Fibroblast of skin of back (primary cell): ENCODE results near the gene LSM3. TPM values are rescaled to one million over a fixed set of nuclear protein-coding genes. Genes with fewer than 3 reads are reported as not detected.

Source experiments
- DNase-seq: peaks from one replicate; pipeline ENCODE4 v3.0.0-alpha.2; 2013
- polyA plus RNA-seq, 2 experiments: library from polyadenylated mRNA; unstranded; fragments of 120-200 nt; gene quantifications; one replicate each; pipeline ENCODE4 v1.2.1, GENCODE V29; 2013; ENCODE audit not compliant: insufficient read length in 2 of 2

LSM3 gene
- polyA plus RNA-seq (2013, experiment 1 of 2; ENCODE audit: insufficient read length): 14.0 TPM
- polyA plus RNA-seq (2013, experiment 2 of 2; ENCODE audit: insufficient read length): 8.3 TPM

DNA sequence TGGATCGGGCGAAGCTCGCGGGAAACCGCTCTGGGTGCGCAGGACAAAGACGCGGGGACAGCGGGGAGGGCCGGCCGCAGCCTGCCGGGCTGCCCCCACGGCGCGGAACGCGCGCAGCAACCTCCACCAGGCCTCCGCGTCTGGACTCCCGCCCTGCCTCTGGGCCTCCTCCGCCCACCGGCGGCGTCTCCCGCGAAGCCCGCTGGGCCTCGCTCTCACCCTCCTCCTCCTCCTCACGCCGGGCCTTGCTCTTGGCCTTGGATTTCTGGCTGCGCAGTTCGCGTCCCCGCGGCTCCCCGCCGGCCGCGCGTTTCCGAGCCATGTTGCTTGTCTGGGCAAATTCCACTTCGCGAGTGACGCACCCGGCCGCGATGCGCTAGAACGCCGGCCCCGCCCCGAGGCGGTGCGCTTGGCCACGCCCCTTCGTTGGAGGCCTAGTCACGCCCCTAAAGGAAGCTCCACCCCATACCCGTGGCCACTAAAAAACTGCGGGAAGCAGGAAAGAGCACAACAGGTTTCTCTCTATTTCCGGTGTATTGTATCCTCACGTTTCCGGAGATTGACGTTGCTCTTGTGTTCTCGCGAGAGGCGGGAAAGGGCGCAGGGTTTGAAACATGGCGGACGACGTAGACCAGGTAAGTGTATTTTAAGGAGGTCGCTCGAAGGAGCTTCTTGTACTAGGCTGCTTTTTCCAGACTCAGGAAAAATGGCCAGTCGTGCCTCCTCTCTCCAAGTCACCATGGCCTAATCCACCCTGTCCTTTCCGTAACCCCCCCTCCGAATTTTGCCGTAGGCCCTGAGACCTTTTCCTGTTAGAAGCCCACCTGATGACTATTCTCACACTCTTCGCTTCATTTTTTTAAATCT lies at the start of gene LSM3, which contains the start of gene XPC:
TSS of gene LSM3 (plus strand) at position 571 of the 867 bp plus-strand sequence. CDS start at position 615, 44 bp downstream.
TSS of gene XPC (minus strand) at position 355 of the 867 bp plus-strand sequence. CDS start at position 322, 33 bp downstream.
- peak; percentile 99 for DNase-seq

DNA sequence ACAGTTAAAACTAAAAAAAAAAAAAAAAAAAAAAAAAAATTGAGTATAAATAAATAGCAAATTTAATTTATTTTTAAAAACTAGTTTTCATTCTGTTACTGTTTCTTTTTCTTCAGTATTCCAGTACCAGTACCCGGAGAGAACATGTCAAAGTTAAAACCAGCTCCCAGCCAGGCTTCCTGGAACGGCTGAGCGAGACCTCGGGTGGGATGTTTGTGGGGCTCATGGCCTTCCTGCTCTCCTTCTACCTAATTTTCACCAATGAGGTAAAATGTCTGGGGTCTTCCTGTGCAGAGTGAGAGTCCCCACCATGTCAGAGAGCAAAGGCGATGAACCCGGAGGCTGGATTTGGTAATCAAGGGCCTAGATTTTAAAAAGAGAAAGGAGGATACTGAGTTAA lies 49.3 kb upstream of the LSM3 start:
- no peak for DNase-seq

DNA sequence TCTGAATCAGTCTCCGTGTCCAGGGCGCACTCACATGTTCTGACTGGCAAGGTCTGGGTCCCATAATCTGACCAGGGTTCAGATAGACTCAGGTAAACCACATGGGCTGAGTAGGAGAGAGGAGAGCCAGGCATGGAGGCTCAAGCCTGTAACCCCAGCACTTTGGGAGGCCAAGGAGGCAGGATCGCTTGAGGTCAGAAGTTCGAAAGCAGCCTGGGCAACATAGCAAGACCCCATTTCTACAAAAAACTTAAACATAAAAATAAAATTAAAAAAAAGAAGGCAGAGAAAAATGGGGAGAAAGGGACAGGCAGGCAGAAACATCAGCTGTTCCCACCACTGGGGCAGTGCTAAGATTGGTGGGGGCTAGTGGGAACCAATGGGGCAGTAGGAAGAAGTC lies 48.4 kb upstream of the LSM3 start:
- no peak for DNase-seq

DNA sequence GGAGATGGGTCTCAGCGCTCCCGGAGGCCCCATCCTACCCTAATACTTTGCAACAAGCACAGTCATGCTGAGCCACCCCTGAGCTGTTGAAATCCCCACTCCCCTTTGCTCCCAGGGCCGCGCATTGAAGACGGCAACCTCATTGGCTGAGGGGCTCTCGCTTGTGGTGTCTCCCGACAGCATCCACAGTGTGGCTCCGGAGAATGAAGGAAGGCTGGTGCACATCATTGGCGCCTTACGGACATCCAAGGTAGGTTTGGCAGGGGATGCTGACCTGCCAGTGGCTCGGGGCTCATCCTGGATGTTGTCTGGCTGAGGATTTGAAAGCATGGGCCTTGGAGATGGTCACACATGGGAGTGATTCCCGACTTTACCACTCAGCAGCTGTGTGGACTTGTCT lies 47.9 kb upstream of the LSM3 start:
- DNase-seq: no peak

DNA sequence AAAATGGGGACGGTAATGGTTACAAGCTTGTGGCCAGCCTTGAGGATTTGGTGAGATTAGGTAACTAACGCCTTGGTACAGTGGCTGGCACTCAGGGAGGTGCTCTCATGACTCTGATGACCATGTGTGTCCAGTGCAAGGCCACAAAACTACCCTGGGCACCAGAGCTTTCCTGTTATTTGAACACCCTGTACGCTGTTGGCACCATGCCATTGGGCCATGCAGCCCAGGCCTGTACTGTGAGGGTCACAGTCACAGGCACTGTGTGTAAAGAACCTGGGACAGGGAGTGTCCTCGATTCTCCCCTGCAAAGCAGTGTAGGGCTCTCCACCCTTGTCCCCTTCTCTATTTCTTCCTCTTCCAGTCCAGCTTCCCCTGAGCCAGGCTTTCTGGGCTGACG lies 47.5 kb upstream of the LSM3 start:
- DNase-seq: no peak

DNA sequence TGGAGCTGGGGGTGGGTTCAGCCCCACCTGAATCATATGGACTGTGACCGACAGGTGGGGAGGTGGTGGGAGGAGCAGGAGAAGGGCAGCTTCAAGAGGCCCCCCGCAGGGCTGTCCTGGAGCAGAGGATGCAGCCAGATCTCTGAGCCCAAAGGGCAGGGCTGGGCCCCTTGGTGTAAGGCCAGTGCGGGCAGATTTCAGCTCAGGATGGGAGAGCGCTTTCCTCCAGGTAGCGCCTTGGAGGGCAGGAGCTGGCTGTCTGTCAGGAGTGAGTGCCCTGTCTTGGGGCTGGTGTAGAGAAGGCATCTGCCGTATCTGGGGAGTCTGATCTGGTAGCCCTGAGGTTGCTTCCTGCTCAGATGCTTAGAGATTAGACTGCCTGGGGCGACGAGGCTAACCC lies 46.5 kb upstream of the LSM3 start:
- DNase-seq: no peak

DNA sequence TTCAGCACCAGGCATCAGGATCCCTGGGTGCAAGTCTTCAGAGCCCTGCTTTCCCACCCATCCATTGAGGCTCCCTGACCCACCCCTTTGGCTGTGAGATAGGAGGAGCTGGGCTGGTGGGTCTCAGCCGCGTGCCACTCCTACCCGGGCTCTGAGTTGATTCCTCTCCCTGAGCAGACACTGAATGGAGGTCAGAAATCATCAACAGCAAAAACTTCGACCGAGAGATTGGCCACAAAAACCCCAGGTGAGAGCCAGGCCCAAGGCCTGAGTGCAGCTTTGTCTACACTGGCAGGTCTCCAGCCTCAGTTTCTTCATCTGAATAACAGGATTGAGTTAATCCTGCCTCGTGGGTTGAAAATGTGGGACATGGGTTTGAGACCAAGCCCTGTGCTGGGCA lies 45.9 kb upstream of the LSM3 start:
- no peak for DNase-seq

DNA sequence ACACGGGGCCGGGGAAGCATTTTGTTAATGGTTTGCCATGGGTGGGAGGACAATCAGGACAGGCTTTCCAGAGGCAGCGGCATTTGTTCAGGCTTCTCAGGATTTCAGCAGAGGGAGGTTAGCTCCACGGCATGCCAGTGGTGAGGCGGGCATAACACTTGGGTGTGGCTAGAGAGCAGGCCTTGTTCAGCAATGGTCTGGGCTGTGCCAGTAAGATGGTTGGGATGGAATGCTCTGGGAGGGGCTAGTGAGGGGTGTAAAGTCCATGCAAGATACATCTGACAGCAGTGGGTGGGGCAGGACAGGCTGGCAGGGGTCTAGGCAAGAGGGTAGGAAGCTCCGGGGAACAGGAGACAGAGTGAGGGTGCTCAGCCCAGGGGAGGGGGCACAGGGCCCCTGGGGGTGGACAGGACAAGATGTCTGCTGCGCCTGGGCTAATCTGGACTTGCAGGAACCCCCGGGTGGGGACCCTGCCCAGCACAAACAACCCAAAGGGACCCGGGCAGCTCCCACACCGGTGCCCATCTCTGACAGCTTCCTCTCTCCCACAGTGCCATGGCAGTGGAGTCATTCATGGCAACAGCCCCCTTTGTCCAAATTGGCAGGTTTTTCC lies 45.3 kb upstream of the LSM3 start:
- no peak for DNase-seq

DNA sequence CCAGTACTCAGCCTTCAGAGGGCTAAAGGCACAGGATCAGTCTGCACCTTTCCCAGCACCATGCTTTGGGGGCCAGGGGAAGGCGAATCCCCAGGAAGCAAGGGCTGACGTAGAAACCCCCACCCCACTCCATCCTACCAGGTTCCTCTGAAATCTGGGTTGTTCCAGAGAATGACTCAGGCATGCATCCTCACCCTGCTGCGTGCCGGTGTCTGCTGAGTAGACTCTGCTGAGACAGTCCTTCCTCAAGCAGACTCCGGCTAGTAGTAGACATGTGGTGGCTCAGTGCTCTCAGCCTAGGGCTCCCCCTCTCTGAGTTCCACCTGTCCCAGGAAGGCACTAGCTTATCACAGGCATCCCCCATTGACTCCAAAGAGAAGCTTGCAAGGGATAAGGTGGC lies 44.7 kb upstream of the LSM3 start:
- DNase-seq: no peak

DNA sequence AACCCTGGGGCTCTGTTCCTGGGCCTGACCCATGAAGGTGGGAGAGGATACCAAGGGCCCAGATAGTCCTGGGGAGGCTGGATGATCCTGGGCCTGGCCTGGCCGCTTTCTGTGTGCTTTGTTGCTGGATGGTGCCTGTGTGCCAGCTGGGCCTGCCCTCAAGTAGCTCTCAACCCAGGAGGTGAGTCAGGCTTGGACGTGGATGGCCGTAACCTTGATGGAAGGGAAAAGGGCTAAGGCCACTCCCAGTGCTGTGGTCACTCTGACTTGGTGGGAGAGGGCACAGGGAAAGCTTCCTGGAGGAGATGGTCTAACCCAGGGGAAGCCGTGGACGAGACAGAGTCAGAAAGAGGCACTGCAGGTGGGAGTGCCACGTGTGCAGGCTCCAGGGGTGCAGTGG lies 44.3 kb upstream of the LSM3 start:
- DNase-seq: no peak

DNA sequence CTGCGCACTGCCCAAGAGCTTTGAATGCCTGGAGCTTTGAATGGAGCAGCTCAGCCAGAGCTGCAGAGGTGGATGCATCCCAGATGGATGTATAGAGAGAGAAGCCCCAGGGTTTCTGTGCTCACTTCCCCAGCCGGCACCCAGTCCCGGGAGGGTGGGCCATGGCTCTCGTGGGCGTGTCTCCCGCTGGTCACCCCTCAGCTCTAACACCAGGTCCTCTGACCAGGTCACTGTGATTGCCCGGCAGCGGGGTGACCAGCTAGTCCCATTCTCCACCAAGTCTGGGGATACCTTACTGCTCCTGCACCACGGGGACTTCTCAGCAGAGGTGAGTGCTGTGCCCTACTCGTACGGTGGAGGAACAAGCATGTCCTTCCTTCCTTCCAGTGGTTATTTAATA lies 43.0 kb upstream of the LSM3 start:
- DNase-seq: no peak

DNA sequence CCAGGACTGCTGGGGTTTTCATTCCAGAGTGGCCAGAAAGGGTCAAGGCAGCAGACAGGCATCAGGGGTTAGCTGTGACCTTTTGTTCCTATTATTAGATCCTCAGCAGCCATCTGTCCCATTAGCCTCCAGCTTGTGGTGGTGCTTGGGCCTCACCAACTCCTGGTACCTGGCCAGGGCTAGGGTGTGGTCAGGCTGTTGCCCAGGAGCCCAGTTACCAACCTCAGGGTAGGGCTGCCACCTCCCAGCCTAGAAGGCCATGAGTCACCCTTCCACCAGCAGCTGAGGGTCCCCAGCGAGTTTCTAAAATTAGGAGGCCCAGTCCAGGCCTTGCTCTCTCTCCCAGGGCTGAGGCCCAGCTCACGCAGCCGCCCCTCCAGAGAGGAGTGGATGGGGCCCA lies 41.6 kb upstream of the LSM3 start:
- DNase-seq: peak; percentile 21

DNA sequence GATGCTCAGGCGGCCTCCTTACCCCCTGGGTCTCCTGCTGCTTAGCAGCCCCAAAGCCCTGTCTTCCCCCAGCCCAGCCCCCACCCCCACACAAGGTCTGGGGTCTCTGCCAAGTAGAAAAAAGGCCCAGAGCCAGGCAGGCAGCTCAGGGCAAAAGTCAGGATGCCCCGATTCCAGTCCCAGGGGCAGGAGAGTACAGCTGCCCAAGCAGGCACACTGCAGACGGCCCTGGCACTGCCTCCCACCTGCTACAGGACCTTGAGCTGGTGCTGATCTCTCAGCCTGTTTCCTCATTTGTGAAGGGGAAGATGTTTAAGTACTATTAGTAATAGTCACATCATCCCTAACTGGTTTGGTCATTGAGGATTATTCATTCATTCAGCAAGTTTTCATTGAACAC lies 41.2 kb upstream of the LSM3 start:
- DNase-seq: no peak

DNA sequence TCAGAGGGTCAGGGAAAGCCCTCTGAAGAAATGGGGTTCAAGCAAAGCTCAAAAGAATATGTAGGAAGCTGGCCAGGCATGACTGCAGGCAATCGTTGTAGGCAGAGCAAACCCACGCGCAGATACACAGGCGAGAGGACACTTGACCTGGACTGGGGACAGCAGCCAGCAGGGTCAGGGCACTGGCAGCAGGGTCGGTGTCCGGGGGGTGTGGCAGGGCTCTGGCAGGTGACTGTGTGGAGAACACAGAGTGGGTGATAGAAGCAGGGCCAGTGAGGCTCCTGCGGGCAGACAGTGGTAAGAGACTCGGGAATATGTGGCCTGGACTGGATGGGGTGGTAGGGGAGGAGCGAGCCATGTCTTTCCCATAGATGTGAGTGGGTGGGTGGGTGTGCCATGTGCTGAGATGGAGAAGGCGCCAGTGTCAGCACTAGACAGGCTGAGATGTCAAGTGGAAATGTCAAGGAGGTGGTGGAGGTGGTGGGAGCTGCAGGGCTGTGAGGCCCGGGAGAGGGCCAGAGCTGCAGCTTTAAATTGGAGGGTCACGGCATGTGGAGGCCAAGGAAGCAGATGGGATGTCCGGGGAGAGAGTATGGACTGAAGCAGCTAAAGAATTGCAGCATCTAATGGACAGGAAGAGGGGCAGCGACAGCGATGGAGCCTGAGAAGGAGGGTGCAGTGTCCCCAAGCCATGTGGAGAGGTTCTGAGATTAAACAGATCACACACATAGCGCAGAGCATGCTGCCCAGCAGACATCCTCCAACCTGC lies 40.3 kb upstream of the LSM3 start:
- no peak for DNase-seq

DNA sequence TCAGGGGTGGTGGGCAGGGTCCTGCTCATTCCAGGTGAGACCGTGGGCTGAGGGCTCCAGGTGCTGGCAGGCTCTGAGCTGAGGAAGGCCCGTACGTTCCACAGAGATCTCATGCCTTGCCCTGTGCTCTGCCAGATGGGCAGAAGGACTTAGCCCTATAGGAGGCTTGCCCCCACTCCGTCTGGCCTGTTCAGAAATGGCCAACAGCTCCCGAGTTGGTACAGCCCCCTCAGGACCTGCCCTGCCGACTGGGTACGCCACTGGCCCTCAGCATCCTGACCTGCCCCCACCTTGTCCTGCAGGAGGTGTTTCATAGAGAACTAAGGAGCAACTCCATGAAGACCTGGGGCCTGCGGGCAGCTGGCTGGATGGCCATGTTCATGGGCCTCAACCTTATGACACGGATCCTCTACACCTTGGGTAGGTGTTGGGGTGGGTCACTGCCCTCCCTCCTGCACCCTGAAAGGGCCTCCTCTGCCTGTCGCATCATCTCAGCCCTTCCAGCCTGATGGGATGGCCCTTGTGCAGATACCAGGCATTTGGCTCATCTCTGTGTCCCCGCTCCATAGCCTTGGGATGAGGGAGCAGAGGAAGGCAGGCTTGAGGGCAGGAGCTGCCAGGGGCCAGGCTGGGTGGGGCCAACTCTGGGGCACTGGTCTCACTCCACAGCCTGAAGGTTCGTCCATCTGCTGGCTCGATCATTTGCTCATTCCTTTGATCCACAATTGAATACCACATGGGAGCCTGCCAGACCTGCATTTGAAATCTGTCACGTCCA lies 39.5 kb upstream of the LSM3 start:
- no peak for DNase-seq

DNA sequence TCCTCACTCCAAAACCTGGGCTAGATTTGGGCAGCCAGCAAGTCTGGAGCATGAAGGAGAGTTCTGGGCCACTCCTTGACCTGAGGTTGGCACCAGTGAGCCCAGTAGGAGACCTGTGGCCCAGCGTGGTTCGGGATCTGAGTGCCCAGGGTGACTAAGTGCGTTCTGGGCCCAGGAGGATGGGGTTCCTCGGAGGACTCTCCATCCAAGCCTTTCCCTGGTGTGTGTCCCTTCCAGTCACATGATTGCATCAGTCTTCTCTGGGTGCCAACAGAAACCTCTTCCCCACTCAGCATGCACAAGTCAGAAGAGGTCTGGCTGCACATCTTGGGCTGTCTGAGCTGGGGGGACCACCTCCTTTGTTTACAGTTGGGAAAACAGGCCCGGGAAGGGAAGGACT lies 38.8 kb upstream of the LSM3 start:
- no peak for DNase-seq

DNA sequence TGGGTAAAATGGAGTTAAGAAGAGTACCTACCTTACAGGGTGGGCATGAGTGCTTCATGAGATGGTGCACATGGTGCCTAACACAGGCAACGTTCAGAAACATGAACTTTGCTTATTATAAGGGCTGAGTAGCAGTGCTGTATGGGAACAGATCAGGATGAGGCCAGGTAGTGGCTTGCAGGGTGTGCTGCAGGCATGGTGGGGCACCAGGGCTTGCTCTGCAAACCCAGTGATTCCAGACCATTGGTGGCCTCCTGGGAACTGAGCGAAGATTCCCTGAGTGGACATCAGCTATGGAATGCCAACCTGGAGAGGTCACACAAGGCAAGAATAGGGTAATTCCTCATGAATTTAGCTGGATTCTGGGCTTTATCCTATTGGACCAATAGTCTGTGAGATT lies 37.9 kb upstream of the LSM3 start:
- DNase-seq: no peak

DNA sequence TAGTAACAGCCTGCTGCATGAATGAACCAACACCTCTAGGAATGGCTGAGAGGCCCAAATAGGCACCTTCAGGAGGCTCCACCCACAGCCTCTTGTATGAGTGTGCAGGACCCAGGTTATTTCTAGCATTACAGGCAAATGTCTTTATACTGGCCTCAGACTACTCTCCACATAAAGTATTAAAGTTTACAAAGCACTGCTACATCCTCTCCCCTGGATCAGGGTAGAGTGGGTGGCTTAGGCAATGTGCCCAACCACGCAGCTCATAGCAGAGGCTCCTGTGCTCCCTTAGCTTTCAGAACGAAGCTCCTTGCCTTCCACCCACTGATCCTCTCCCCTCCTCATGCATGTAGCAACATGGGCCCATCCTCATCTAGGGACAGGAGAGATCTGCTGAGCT lies 37.5 kb upstream of the LSM3 start:
- DNase-seq: no peak

DNA sequence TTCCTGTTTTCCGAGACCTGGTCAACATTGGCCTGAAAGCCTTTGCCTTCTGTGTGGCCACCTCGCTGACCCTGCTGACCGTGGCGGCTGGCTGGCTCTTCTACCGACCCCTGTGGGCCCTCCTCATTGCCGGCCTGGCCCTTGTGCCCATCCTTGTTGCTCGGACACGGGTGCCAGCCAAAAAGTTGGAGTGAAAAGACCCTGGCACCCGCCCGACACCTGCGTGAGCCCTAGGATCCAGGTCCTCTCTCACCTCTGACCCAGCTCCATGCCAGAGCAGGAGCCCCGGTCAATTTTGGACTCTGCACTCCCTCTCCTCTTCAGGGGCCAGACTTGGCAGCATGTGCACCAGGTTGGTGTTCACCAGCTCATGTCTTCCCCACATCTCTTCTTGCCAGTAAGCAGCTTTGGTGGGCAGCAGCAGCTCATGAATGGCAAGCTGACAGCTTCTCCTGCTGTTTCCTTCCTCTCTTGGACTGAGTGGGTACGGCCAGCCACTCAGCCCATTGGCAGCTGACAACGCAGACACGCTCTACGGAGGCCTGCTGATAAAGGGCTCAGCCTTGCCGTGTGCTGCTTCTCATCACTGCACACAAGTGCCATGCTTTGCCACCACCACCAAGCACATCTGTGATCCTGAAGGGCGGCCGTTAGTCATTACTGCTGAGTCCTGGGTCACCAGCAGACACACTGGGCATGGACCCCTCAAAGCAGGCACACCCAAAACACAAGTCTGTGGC lies 36.8 kb upstream of the LSM3 start:
- no peak for DNase-seq

DNA sequence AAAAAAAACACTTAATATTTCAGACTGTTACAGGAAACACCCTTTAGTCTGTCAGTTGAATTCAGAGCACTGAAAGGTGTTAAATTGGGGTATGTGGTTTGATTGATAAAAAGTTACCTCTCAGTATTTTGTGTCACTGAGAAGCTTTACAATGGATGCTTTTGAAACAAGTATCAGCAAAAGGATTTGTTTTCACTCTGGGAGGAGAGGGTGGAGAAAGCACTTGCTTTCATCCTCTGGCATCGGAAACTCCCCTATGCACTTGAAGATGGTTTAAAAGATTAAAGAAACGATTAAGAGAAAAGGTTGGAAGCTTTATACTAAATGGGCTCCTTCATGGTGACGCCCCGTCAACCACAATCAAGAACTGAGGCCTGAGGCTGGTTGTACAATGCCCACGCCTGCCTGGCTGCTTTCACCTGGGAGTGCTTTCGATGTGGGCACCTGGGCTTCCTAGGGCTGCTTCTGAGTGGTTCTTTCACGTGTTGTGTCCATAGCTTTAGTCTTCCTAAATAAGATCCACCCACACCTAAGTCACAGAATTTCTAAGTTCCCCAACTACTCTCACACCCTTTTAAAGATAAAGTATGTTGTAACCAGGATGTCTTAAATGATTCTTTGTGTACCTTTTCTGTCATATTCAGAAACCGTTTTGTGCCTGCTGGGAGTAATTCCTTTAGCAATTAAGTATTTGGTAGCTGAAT lies 35.9 kb upstream of the LSM3 start:
- no peak for DNase-seq
